ENCODE data around the gene CCDC88A.
"Not testable (repeated sequence)": the region's sequence is repeated elsewhere in the genome, so short reads cannot be mapped to it uniquely, and the experiment has no call there.

The CCDC88A gene

GRCh38 chr2:55345064-55345463 lies 74.6 kb downstream of the CCDC88A start:
- no peak for TF ChIP-seq GATA1 (IDR thresholded peaks at IDR 0.05; ENCODE audit: low read depth, low read length)
- no peak for TF ChIP-seq POLR2A (IDR thresholded peaks at IDR 0.05; ENCODE audit: low read length)
- no peak for DNase-seq

GRCh38 chr2:55338268-55338667 lies 81.4 kb downstream of the CCDC88A start:
- no peak for DNase-seq
- no peak for TF ChIP-seq POLR2A (IDR thresholded peaks at IDR 0.05; ENCODE audit: low read length)
- no peak for TF ChIP-seq GATA1 (IDR thresholded peaks at IDR 0.05; ENCODE audit: low read depth, low read length)

GRCh38 chr2:55334728-55335127 lies 84.9 kb downstream of the CCDC88A start:
- no peak for DNase-seq
- TF ChIP-seq POLR2A (IDR thresholded peaks at IDR 0.05; ENCODE audit: low read length) (no peak), GATA1 (IDR thresholded peaks at IDR 0.05; ENCODE audit: low read depth, low read length) (no peak)

GRCh38 chr2:55330541-55331297 lies 88.9 kb downstream of the CCDC88A start:
- no peak for TF ChIP-seq POLR2A (IDR thresholded peaks at IDR 0.05; ENCODE audit: low read length)
- TF ChIP-seq GATA1 (IDR thresholded peaks at IDR 0.05; ENCODE audit: low read depth, low read length) = no peak
- DNase-seq = no peak

GRCh38 chr2:55327470-55328230 lies 92.0 kb downstream of the CCDC88A start:
- TF ChIP-seq POLR2A (IDR thresholded peaks at IDR 0.05; ENCODE audit: low read length) = no peak
- TF ChIP-seq GATA1 (IDR thresholded peaks at IDR 0.05; ENCODE audit: low read depth, low read length) = no peak
- no peak for DNase-seq

GRCh38 chr2:55314985-55315384 lies 104.7 kb downstream of the CCDC88A start:
- no peak for DNase-seq
- TF ChIP-seq POLR2A (IDR thresholded peaks at IDR 0.05; ENCODE audit: low read length) (no peak), GATA1 (IDR thresholded peaks at IDR 0.05; ENCODE audit: low read depth, low read length) (no peak)

- TF ChIP-seq GATA1 (IDR thresholded peaks at IDR 0.05; ENCODE audit: low read depth, low read length) (no peak), POLR2A (IDR thresholded peaks at IDR 0.05; ENCODE audit: low read length) (no peak)
- peak; percentile 4 to 12 for DNase-seq
These were observed 108.2 kb downstream of the CCDC88A start for GRCh38 chr2:55311444-55311870.

- DNase-seq = no peak
- TF ChIP-seq POLR2A (IDR thresholded peaks at IDR 0.05; ENCODE audit: low read length) (no peak), GATA1 (IDR thresholded peaks at IDR 0.05; ENCODE audit: low read depth, low read length) (no peak)
These were observed 110.2 kb downstream of the CCDC88A start for GRCh38 chr2:55309446-55309845.

GRCh38 chr2:55302241-55302640 lies 117.4 kb downstream of the CCDC88A start:
- DNase-seq = no peak
- no peak for TF ChIP-seq POLR2A (IDR thresholded peaks at IDR 0.05; ENCODE audit: low read length)
- no peak for TF ChIP-seq GATA1 (IDR thresholded peaks at IDR 0.05; ENCODE audit: low read depth, low read length)

GRCh38 chr2:55301277-55301676 lies 118.4 kb downstream of the CCDC88A start:
- no peak for DNase-seq
- TF ChIP-seq POLR2A (IDR thresholded peaks at IDR 0.05; ENCODE audit: low read length) (no peak), GATA1 (IDR thresholded peaks at IDR 0.05; ENCODE audit: low read depth, low read length) (no peak)

GRCh38 chr2:55296393-55296792 lies 123.3 kb downstream of the CCDC88A start:
- no peak for DNase-seq
- TF ChIP-seq GATA1 (IDR thresholded peaks at IDR 0.05; ENCODE audit: low read depth, low read length) = no peak
- TF ChIP-seq POLR2A (IDR thresholded peaks at IDR 0.05; ENCODE audit: low read length) = no peak

GRCh38 chr2:55283083-55283482 lies 136.6 kb downstream of the CCDC88A start:
- peak in 1 of 2 experiments; percentile 11 for DNase-seq
- TF ChIP-seq POLR2A (IDR thresholded peaks at IDR 0.05; ENCODE audit: low read length) = no peak
- TF ChIP-seq GATA1 (IDR thresholded peaks at IDR 0.05; ENCODE audit: low read depth, low read length) = no peak

GRCh38 chr2:55282110-55282917 lies 137.3 kb downstream of the CCDC88A start:
- TF ChIP-seq POLR2A (IDR thresholded peaks at IDR 0.05; ENCODE audit: low read length) = peak; percentile 95
- TF ChIP-seq GATA1 (IDR thresholded peaks at IDR 0.05; ENCODE audit: low read depth, low read length) = no peak
- peak; percentile 92 to 94 for DNase-seq

- not testable (repeated sequence) for DNase-seq
These were observed 138.7 kb downstream of the CCDC88A start for GRCh38 chr2:55280851-55281546.

- DNase-seq = not testable (repeated sequence)
These were observed 139.7 kb downstream of the CCDC88A start for GRCh38 chr2:55279859-55280424.

- DNase-seq = not testable (repeated sequence)
These were observed 140.3 kb downstream of the CCDC88A start for GRCh38 chr2:55279214-55279835.
